PC-9 (cell line): ENCODE measurements around the gene NAALAD2. TPM values are rescaled to one million over a fixed set of nuclear protein-coding genes. Genes with fewer than 3 reads are reported as not detected.
A peak's percentile ranks its signal among the peaks of the same experiment; 100 is the strongest.
"Not testable (repeated sequence)": the region's sequence is repeated elsewhere in the genome, so short reads cannot be mapped to it uniquely, and the experiment has no call there.

Experiments used
- BruUV-seq: library from RNA; stranded (reverse); fragments of 400-500 nt; replicated peaks from 2 replicates; lab custom pipeline; 2021; lab: Mats Ljungman, UMichigan
- CTCF ChIA-PET: fragments of 300-600 bp; sonication (Branson Sonifier 250); formaldehyde crosslinking; loops from one replicate; lab custom pipeline; 2022; ENCODE audit warnings: antibody characterized with exemption; lab: Charles Lee
- POLR2A ChIA-PET: fragments of 300-600 bp; sonication (Branson Sonifier 250); formaldehyde crosslinking; loops from one replicate; lab custom pipeline; 2022; ENCODE audit warnings: antibody characterized with exemption; ENCODE audit not compliant: unreplicated experiment; lab: Charles Lee
- DNase-seq, 2 experiments: peaks; one replicate each; pipeline versions ENCODE4 v3.0.0 to v3.0.0-alpha.2; 2015 to 2022; ENCODE audit warnings: mixed read lengths in 1 of 2
- H2AFZ ChIP-seq: fragments of 200-600 bp; sonication (generic); 2 replicates; pipeline ENCODE4 v1.8.1; 2017; ENCODE audit warnings: antibody characterized with exemption
- H3F3A ChIP-seq: fragments of 200-600 bp; sonication (generic); 2 replicates; pipeline ENCODE4 v1.8.1; 2017; ENCODE audit warnings: antibody characterized with exemption, mild to moderate bottlenecking, low read depth; ENCODE audit not compliant: insufficient read depth
- H3K27ac ChIP-seq: fragments of 200-600 bp; sonication (generic); 2 replicates; pipeline ENCODE4 v1.6.1; 2016; ENCODE audit warnings: mixed run types
- H3K27me3 ChIP-seq: fragments of 200-600 bp; sonication (generic); 2 replicates; pipeline ENCODE4 v1.6.1; 2016; ENCODE audit warnings: low read depth, mixed run types; ENCODE audit not compliant: insufficient read depth
- H3K36me3 ChIP-seq: fragments of 200-600 bp; sonication (generic); 2 replicates; pipeline ENCODE4 v1.6.1; 2016; ENCODE audit warnings: low read depth, mixed run types
- H3K4me1 ChIP-seq: fragments of 200-600 bp; sonication (generic); replicated peaks from 2 replicates; pipeline ENCODE4 v1.6.1; 2016; ENCODE audit warnings: mixed run types; ENCODE audit not compliant: insufficient read depth
- H3K4me2 ChIP-seq: fragments of 200-600 bp; sonication (generic); 2 replicates; pipeline ENCODE4 v1.6.1; 2017; ENCODE audit warnings: mixed run types
- H3K4me3 ChIP-seq: fragments of 200-600 bp; sonication (generic); 2 replicates; pipeline ENCODE4 v1.6.1; 2016; ENCODE audit warnings: mixed run types
- H3K79me2 ChIP-seq: fragments of 200-600 bp; sonication (generic); 2 replicates; pipeline ENCODE4 v1.6.1; 2017; ENCODE audit warnings: low read depth, mixed run types
- H3K9me2 ChIP-seq: fragments of 200-600 bp; sonication (generic); 2 replicates; pipeline ENCODE4 v1.8.1; 2017; ENCODE audit warnings: mild to moderate bottlenecking; ENCODE audit not compliant: insufficient read depth
- H3K9me3 ChIP-seq: fragments of 200-600 bp; sonication (generic); 2 replicates; pipeline ENCODE4 v1.8.1; 2016; ENCODE audit warnings: low read depth; ENCODE audit not compliant: insufficient read depth
- H4K20me1 ChIP-seq: fragments of 200-600 bp; sonication (generic); 2 replicates; pipeline ENCODE4 v1.8.1; 2017; ENCODE audit not compliant: insufficient read depth
- CTCF ChIP-seq: fragments of 200-600 bp; sonication (generic); conservative IDR thresholded peaks from 2 replicates; pipeline ENCODE4 v1.6.1; 2017; ENCODE audit warnings: mixed run types, antibody characterized with exemption, mild to moderate bottlenecking, moderate library complexity
- EZH2 ChIP-seq: fragments of 200-600 bp; sonication (generic); IDR thresholded peaks from 2 replicates; pipeline ENCODE4 v1.8.0; 2017; ENCODE audit warnings: antibody characterized with exemption, low read depth
- intact Hi-C: fragments of 100-400 bp; cut with micrococcal nuclease; formaldehyde crosslinking; loops from one replicate; pipeline ENCODE4 v1.10.0; 2022; ENCODE audit not compliant: unreplicated experiment
- total RNA-seq: library from RNA; stranded (reverse); gene quantifications from 2 replicates; pipeline ENCODE4 v1.2.3, GENCODE V29; 2021

NAALAD2 gene
- total RNA-seq, 1 experiment from 2014 or later: not detected

GRCh38 chr11:90235526-90235925 is 101.1 kb downstream of the NAALAD2 start:
- Histone ChIP-seq H3K79me2 (no peaks in the 10 kb centered on the region), H3K27ac (no peak overlapping the region), H2AFZ (no peak overlapping the region), H3K4me1 (no peaks in the 10 kb centered on the region), H3K9me2 (no peaks in the 10 kb centered on the region), H3F3A (no peaks in the 10 kb centered on the region), H3K27me3 (no peaks in the 10 kb centered on the region), H3K4me3 (no peak overlapping the region), H3K36me3 (no peaks in the 10 kb centered on the region), H3K9me3 (no peaks in the 10 kb centered on the region), H4K20me1 (no peaks in the 10 kb centered on the region), H3K4me2 (no peak overlapping the region)
- intact Hi-C loops: no loop called here
- CTCF ChIA-PET: no interaction called here
- BruUV-seq: no TSS peak
- DNase-seq: no peak
- TF ChIP-seq EZH2 (no peak), CTCF (no peak)
- POLR2A ChIA-PET: no interaction called here

GRCh38 chr11:90237004-90237403 is 102.5 kb downstream of the NAALAD2 start:
- BruUV-seq: no TSS peak
- no peaks in the 10 kb centered on the region for H3K4me1 ChIP-seq
- no peaks in the 10 kb centered on the region for H3K27me3 ChIP-seq
- no peak overlapping the region for H3K27ac ChIP-seq
- no peak for TF ChIP-seq CTCF
- no peaks in the 10 kb centered on the region for H3K79me2 ChIP-seq
- ChIA-PET POLR2A (no interaction called here), CTCF (no interaction called here)
- 0 out of 2 replicates have a peak overlapping the region, but pooled peaks have one; percentile 9 for H2AFZ ChIP-seq
- no peaks in the 10 kb centered on the region for H3K9me2 ChIP-seq
- no peaks in the 10 kb centered on the region for H4K20me1 ChIP-seq
- no peaks in the 10 kb centered on the region for H3K9me3 ChIP-seq
- DNase-seq: no peak
- H3K4me3 ChIP-seq: no peak overlapping the region
- no peak overlapping the region for H3K4me2 ChIP-seq
- no peaks in the 10 kb centered on the region for H3F3A ChIP-seq
- H3K36me3 ChIP-seq: no peaks in the 10 kb centered on the region
- intact Hi-C loops: no loop called here

- H3K9me2 ChIP-seq, BruUV-seq, H3K9me3 ChIP-seq, DNase-seq, H3F3A ChIP-seq, H3K27ac ChIP-seq, intact Hi-C loops, H3K4me1 ChIP-seq, H3K4me2 ChIP-seq, POLR2A ChIA-PET, CTCF ChIA-PET, H2AFZ ChIP-seq, H3K79me2 ChIP-seq, H3K27me3 ChIP-seq, H4K20me1 ChIP-seq, H3K36me3 ChIP-seq, H3K4me3 ChIP-seq: not testable (repeated sequence)
Measured at GRCh38 chr11:90239967-90240636, 105.6 kb downstream of the NAALAD2 start.

- Histone ChIP-seq H3K9me3 (no peaks in the 10 kb centered on the region), H3K79me2 (no peaks in the 10 kb centered on the region), H3K4me2 (no peak overlapping the region), H3K27ac (no peak overlapping the region), H3K27me3 (no peaks in the 10 kb centered on the region), H3K4me1 (no peaks in the 10 kb centered on the region), H4K20me1 (no peaks in the 10 kb centered on the region), H3K36me3 (no peaks in the 10 kb centered on the region), H3K4me3 (no peak overlapping the region), H3K9me2 (no peaks in the 10 kb centered on the region), H2AFZ (no peak overlapping the region), H3F3A (no peaks in the 10 kb centered on the region)
- no peak for TF ChIP-seq CTCF
- no peak for TF ChIP-seq EZH2
- intact Hi-C loops: no loop called here
- CTCF ChIA-PET: no interaction called here
- POLR2A ChIA-PET: no interaction called here
- no peak for DNase-seq
- no TSS peak for BruUV-seq
Measured at GRCh38 chr11:90241414-90241813, 107.0 kb downstream of the NAALAD2 start.
